ENCODE measurements around the gene COLQ.

COLQ gene

DNA sequence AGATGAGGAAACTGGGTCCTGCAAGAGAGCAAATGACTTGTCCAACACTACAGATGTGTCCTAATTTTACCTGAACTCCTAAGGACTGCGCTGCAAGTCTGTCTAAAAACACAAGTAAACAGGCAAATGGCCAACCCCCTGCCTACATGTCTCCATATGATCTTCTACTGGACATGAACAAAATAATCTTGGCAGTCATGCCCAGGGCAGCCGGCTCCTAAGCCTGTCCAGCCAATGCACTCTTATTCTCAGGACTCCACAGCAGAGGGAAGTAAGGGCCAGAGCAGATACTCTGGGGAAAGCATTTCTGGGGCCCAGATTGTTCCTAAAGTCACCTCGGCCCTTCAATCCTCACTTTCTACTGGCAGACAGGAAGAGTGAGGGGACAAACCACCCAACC lies 10.3 kb downstream of the COLQ start:
- no peak for FAIRE-seq
- DNase-seq (ENCODE audit: insufficient read length, low spot score): no peak
- TF ChIP-seq POLR2AphosphoS5 (IDR thresholded peaks at IDR 0.05; ENCODE audit: low read depth, low read length) (no peak), POLR2A (IDR thresholded peaks at IDR 0.05; ENCODE audit: low read depth, low read length) (no peak), PAX5 (IDR thresholded peaks at IDR 0.05; ENCODE audit: insufficient read depth, low read length, severe bottlenecking) (no peak), TAF1 (IDR thresholded peaks at IDR 0.05; ENCODE audit: low read depth, low read length) (no peak)

- no peak for TF ChIP-seq PAX5 (IDR thresholded peaks at IDR 0.05; ENCODE audit: insufficient read depth, low read length, severe bottlenecking)
- TF ChIP-seq SPI1 (IDR thresholded peaks at IDR 0.05; ENCODE audit: low read depth, low read length): no peak
- TF ChIP-seq POLR2AphosphoS5 (IDR thresholded peaks at IDR 0.05; ENCODE audit: low read depth, low read length): no peak
- no peak for TF ChIP-seq TAF1 (IDR thresholded peaks at IDR 0.05; ENCODE audit: low read depth, low read length)
- no peak for TF ChIP-seq POU2F2 (IDR thresholded peaks at IDR 0.05; ENCODE audit: low read depth, low read length)
- TF ChIP-seq POLR2A (IDR thresholded peaks at IDR 0.05; ENCODE audit: low read depth, low read length): no peak
- FAIRE-seq (no peak), DNase-seq (ENCODE audit: insufficient read length, low spot score) (no peak)
Observed at GRCh38 chr3:15510493-15510892, 11.0 kb downstream of the COLQ start.

GRCh38 chr3:15506571-15506970 lies 14.9 kb downstream of the COLQ start:
- DNase-seq (ENCODE audit: insufficient read length, low spot score) (no peak), FAIRE-seq (no peak)
- no peak for TF ChIP-seq PAX5 (IDR thresholded peaks at IDR 0.05; ENCODE audit: insufficient read depth, low read length, severe bottlenecking)
- no peak for TF ChIP-seq POU2F2 (IDR thresholded peaks at IDR 0.05; ENCODE audit: low read depth, low read length)
- no peak for TF ChIP-seq POLR2A (IDR thresholded peaks at IDR 0.05; ENCODE audit: low read depth, low read length)
- TF ChIP-seq POLR2AphosphoS5 (IDR thresholded peaks at IDR 0.05; ENCODE audit: low read depth, low read length): no peak
- TF ChIP-seq SPI1 (IDR thresholded peaks at IDR 0.05; ENCODE audit: low read depth, low read length): no peak
- no peak for TF ChIP-seq TAF1 (IDR thresholded peaks at IDR 0.05; ENCODE audit: low read depth, low read length)

- TF ChIP-seq POLR2AphosphoS5 (IDR thresholded peaks at IDR 0.05; ENCODE audit: low read depth, low read length): no peak
- TF ChIP-seq POU2F2 (IDR thresholded peaks at IDR 0.05; ENCODE audit: low read depth, low read length): no peak
- FAIRE-seq (no peak), DNase-seq (ENCODE audit: insufficient read length, low spot score) (no peak)
Observed at GRCh38 chr3:15505479-15506165, 15.9 kb downstream of the COLQ start.

DNA sequence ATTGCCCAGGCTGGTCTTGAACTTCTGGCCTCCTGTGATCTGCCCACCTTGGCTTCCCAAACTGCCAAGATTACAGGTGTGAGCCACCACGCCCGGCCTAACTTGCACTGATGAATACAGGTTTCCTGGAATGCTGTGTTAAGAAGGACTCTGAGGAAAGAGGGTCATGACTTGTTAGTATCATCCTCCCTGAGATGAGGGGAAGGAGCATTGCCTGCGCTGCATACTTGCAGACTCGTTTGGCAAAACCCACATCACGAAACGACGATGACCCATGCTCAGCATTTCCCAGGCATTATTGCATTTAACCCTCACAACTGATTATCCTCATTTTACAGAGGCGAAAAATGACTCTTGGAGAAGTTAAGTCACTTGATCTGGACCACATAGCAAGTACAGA lies 18.9 kb downstream of the COLQ start:
- no peak for FAIRE-seq
- TF ChIP-seq POU2F2 (IDR thresholded peaks at IDR 0.05; ENCODE audit: low read depth, low read length) (no peak), POLR2AphosphoS5 (IDR thresholded peaks at IDR 0.05; ENCODE audit: low read depth, low read length) (no peak), PAX5 (IDR thresholded peaks at IDR 0.05; ENCODE audit: insufficient read depth, low read length, severe bottlenecking) (no peak), SPI1 (IDR thresholded peaks at IDR 0.05; ENCODE audit: low read depth, low read length) (no peak)
- DNase-seq (ENCODE audit: insufficient read length, low spot score): no peak

DNA sequence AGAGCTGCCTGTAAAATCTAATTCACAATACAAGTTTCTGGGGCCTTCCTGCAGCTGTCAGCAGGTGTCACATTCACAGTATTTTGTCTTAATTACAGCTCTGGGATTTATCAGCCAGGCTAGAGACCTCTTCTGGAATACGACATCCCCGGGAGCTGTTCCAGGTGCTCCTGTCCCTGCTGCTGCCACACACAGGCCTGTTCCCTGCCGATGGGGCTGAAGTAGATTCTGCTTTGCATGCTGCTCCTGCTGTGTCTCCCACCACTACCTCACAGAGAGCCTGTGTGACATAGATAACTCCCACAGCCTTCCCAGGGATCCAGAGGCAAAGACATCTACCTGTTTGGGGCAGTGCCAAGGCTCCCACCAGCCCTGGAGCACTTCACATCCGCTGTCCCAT lies 20.4 kb downstream of the COLQ start:
- no peak for FAIRE-seq
- TF ChIP-seq TAF1 (IDR thresholded peaks at IDR 0.05; ENCODE audit: low read depth, low read length): no peak
- no peak for TF ChIP-seq POLR2A (IDR thresholded peaks at IDR 0.05; ENCODE audit: low read depth, low read length)
- no peak for TF ChIP-seq POU2F2 (IDR thresholded peaks at IDR 0.05; ENCODE audit: low read depth, low read length)
- no peak for TF ChIP-seq PAX5 (IDR thresholded peaks at IDR 0.05; ENCODE audit: insufficient read depth, low read length, severe bottlenecking)
- no peak for TF ChIP-seq SPI1 (IDR thresholded peaks at IDR 0.05; ENCODE audit: low read depth, low read length)
- TF ChIP-seq POLR2AphosphoS5 (IDR thresholded peaks at IDR 0.05; ENCODE audit: low read depth, low read length): no peak
- no peak for DNase-seq (ENCODE audit: insufficient read length, low spot score)

- DNase-seq (ENCODE audit: insufficient read length, low spot score): no peak
- TF ChIP-seq TAF1 (IDR thresholded peaks at IDR 0.05; ENCODE audit: low read depth, low read length) (no peak), POLR2AphosphoS5 (IDR thresholded peaks at IDR 0.05; ENCODE audit: low read depth, low read length) (no peak), SPI1 (IDR thresholded peaks at IDR 0.05; ENCODE audit: low read depth, low read length) (no peak), PAX5 (IDR thresholded peaks at IDR 0.05; ENCODE audit: insufficient read depth, low read length, severe bottlenecking) (no peak), POU2F2 (IDR thresholded peaks at IDR 0.05; ENCODE audit: low read depth, low read length) (no peak), POLR2A (IDR thresholded peaks at IDR 0.05; ENCODE audit: low read depth, low read length) (no peak)
- no peak for FAIRE-seq
Observed at GRCh38 chr3:15500107-15500724, 21.3 kb downstream of the COLQ start.

DNA sequence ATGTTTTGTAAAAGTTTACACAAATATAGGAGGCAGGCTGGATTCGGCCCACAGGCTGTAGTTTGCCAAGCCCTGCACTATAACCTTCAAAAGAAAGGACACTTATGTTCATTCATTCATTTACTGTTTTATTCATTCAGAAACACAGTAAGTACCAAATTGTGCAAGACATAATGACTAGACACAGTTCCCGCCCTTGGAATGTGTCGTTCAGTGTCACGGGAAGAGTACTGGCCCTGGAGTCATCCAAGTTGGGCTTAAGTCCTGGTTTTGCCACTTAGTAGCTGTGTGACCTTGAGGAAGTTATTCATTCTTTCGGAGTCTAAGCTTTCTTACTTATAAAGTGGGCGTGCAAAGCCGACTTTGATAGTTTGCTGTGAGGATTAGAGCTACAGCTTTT lies 22.0 kb downstream of the COLQ start:
- FAIRE-seq (no peak), DNase-seq (ENCODE audit: insufficient read length, low spot score) (no peak)
- no peak for TF ChIP-seq SPI1 (IDR thresholded peaks at IDR 0.05; ENCODE audit: low read depth, low read length)
- TF ChIP-seq TAF1 (IDR thresholded peaks at IDR 0.05; ENCODE audit: low read depth, low read length): no peak
- TF ChIP-seq POLR2A (IDR thresholded peaks at IDR 0.05; ENCODE audit: low read depth, low read length): no peak
- no peak for TF ChIP-seq POU2F2 (IDR thresholded peaks at IDR 0.05; ENCODE audit: low read depth, low read length)

DNA sequence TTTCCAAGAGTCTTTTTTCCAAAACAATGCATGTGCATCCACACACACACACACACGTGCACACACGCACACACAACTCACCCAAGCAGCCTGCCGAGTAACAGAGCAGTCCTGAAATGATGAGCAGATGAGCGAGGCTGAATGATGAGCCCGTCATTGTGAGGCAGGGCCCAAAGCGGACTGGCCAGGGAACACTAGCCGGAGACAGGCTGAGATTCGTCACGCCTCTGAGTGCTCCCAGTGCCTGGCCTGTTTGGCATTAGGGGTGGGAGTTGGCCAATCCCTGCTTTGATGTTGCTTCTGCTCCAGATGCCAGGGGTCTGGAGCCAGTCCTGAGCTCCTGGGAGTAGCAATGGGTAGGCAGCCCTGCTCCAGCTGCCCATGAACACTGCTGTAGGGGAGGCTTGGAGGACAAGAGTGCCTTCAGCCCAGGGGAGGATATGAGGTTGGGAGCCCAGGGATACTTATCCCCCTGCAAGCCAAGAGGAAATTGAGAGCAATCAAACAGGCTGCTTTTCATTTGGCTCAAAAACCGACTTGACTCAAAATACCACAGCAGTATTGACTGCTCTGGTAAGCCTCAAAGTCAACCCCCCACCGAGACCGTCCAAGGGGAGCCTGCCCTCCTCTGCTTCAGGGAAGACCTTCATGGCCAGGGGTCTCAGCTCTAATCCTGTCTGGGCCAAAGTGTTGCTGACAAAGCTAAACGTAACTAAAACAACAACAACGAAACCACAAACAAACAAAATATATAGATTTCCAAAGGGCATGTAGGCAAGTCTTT lies 22.9 kb downstream of the COLQ start:
- no peak for FAIRE-seq
- no peak for TF ChIP-seq POLR2A (IDR thresholded peaks at IDR 0.05; ENCODE audit: low read depth, low read length)
- TF ChIP-seq POU2F2 (IDR thresholded peaks at IDR 0.05; ENCODE audit: low read depth, low read length): no peak
- TF ChIP-seq POLR2AphosphoS5 (IDR thresholded peaks at IDR 0.05; ENCODE audit: low read depth, low read length): no peak
- no peak for TF ChIP-seq PAX5 (IDR thresholded peaks at IDR 0.05; ENCODE audit: insufficient read depth, low read length, severe bottlenecking)
- no peak for TF ChIP-seq TAF1 (IDR thresholded peaks at IDR 0.05; ENCODE audit: low read depth, low read length)
- no peak for TF ChIP-seq SPI1 (IDR thresholded peaks at IDR 0.05; ENCODE audit: low read depth, low read length)
- DNase-seq (ENCODE audit: insufficient read length, low spot score): no peak
